ENCODE results near the gene DISP2. TPM values are rescaled to one million over a fixed set of nuclear protein-coding genes. Genes with fewer than 3 reads are reported as not detected.

DISP2 gene
- total RNA-seq, 1 experiment from 2014 or later, result 1.3 TPM

GRCh38 chr15:40380636-40381035 is 22.6 kb downstream of the DISP2 start:
- H2AK5ac ChIP-seq (ENCODE audit: insufficient read length, low read length), result no peak overlapping the region
- H3K36me3 Mint-ChIP-seq (ENCODE audit: insufficient read depth in 1 of 3, low read depth in 3 of 3), result peaks cover 13 to 22% (median 19%) of the 10 kb centered on the region in 3 experiments
- no peaks in the 10 kb centered on the region for H3K9me3 Mint-ChIP-seq

More at GRCh38 chr15:40380636-40381035, 22.6 kb downstream of the DISP2 start:
- no peak for DNase-seq
- H3K18ac ChIP-seq (ENCODE audit: insufficient read length, low read depth, low read length), result no peak overlapping the region
- H3K9me3 ChIP-seq (ENCODE audit: control insufficient read depth, low read depth, low read length), result no peaks in the 10 kb centered on the region
- no peak overlapping the region for H3K56ac ChIP-seq (ENCODE audit: insufficient read length, low read depth, low read length)
- no peak overlapping the region for H2BK5ac ChIP-seq (ENCODE audit: insufficient read length, low read length)
- TF ChIP-seq, protein P1, sequence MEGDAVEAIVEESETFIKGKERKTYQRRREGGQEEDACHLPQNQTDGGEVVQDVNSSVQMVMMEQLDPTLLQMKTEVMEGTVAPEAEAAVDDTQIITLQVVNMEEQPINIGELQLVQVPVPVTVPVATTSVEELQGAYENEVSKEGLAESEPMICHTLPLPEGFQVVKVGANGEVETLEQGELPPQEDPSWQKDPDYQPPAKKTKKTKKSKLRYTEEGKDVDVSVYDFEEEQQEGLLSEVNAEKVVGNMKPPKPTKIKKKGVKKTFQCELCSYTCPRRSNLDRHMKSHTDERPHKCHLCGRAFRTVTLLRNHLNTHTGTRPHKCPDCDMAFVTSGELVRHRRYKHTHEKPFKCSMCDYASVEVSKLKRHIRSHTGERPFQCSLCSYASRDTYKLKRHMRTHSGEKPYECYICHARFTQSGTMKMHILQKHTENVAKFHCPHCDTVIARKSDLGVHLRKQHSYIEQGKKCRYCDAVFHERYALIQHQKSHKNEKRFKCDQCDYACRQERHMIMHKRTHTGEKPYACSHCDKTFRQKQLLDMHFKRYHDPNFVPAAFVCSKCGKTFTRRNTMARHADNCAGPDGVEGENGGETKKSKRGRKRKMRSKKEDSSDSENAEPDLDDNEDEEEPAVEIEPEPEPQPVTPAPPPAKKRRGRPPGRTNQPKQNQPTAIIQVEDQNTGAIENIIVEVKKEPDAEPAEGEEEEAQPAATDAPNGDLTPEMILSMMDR (conservative IDR thresholded peaks at IDR 0.05), result no peak
- no CpG with 5 or more reads among the region's 10 CpGs for WGBS (ENCODE audit: extremely low coverage, insufficient read length, low lambda C conversion rate)
- no peak overlapping the region for H4K5ac ChIP-seq (ENCODE audit: insufficient read length, low read depth, low read length)
- no peak overlapping the region for H2BK20ac ChIP-seq (ENCODE audit: low read depth, low read length, poor library complexity, severe bottlenecking)
- no peak overlapping the region for H4K8ac ChIP-seq (replicated peaks; ENCODE audit: insufficient read length, low read depth, low read length)
- H3K27ac ChIP-seq (ENCODE audit: insufficient read length, low read depth, low read length), result no peak overlapping the region
- no peak overlapping the region for H3K14ac ChIP-seq (ENCODE audit: insufficient read depth, low read length)
- no peak overlapping the region for H2BK15ac ChIP-seq (ENCODE audit: low read depth, low read length)
- no peak overlapping the region for H3K4me2 ChIP-seq (ENCODE audit: insufficient read depth, insufficient read length, low read length)
- no peak overlapping the region for H2BK12ac ChIP-seq (ENCODE audit: insufficient read length, low read depth, low read length)
- H4K20me1 ChIP-seq (ENCODE audit: control insufficient read depth, insufficient read depth, insufficient read length), result no peaks in the 10 kb centered on the region
- no peak overlapping the region for H3K4ac ChIP-seq (ENCODE audit: low read depth, low read length)
- no peak overlapping the region for H3K4me3 Mint-ChIP-seq
- no peak overlapping the region for H2AFZ ChIP-seq (ENCODE audit: low read length)
- no peak overlapping the region for H3K27ac Mint-ChIP-seq
- no peak overlapping the region for H3T11ph ChIP-seq (ENCODE audit: low read length)
- H3K27me3 Mint-ChIP-seq (ENCODE audit: low read depth), result no peaks in the 10 kb centered on the region; the same call in 1 of the 2 replicates
- H3K79me2 ChIP-seq (ENCODE audit: insufficient read depth, low read length), result peaks cover 7% of the 10 kb centered on the region; the same call in 1 of the 2 replicates
- no peak overlapping the region for H2BK120ac ChIP-seq (ENCODE audit: low read depth, low read length, poor library complexity, severe bottlenecking)
- peaks cover 5% of the 10 kb centered on the region for H3K23me2 ChIP-seq (ENCODE audit: insufficient read length, low read depth, low read length, poor library complexity, severe bottlenecking)
- H3K79me1 ChIP-seq (ENCODE audit: insufficient read depth, low read depth, low read length, poor library complexity, severe bottlenecking), result peaks cover 4% of the 10 kb centered on the region
- H3K23ac ChIP-seq (ENCODE audit: insufficient read length, low read depth, low read length), result no peak overlapping the region
- H3K27me3 ChIP-seq (ENCODE audit: insufficient read depth, low read length), result no peaks in the 10 kb centered on the region
- H3K9ac ChIP-seq (ENCODE audit: extremely low read depth, insufficient read length, low read length), result no peak overlapping the region
- H4K91ac ChIP-seq (ENCODE audit: insufficient read length, low read depth, low read length), result no peak overlapping the region
- peaks cover 19 to 20% of the 10 kb centered on the region in 2 experiments for H3K4me1 Mint-ChIP-seq
- H3K4me1 ChIP-seq (ENCODE audit: insufficient read depth, low read length), result peaks cover 4% of the 10 kb centered on the region
